ENCODE data around the gene SHB. TPM values are rescaled to one million over a fixed set of nuclear protein-coding genes. Genes with fewer than 3 reads are reported as not detected.

The SHB gene
- total and polyA plus RNA-seq, 2 donors, result 10.4 to 17.1 TPM

GRCh38 chr9:37954581-37954981 lies 114.4 kb downstream of the SHB start:
- Histone ChIP-seq H3K4me3 (ENCODE audit: low read depth, low read length) (no peak overlapping the region), H3K36me3 (ENCODE audit: insufficient read depth) (no peaks in the 10 kb centered on the region), H3K27ac (ENCODE audit: low read depth) (no peak overlapping the region), H3K4me1 (ENCODE audit: insufficient read depth) (no peaks in the 10 kb centered on the region)
- no peak for DNase-seq (ENCODE audit: extremely low spot score)
- 68% methylated on average over 3 of the region's 3 CpGs for WGBS

GRCh38 chr9:37953775-37954437 lies 115.1 kb downstream of the SHB start:
- WGBS, result 37% methylated on average over 14 of the region's 14 CpGs
- no peak overlapping the region for H3K4me3 ChIP-seq (ENCODE audit: low read depth, low read length)
- H3K4me1 ChIP-seq (ENCODE audit: insufficient read depth), result no peaks in the 10 kb centered on the region
- peak overlapping the region; percentile 30 for H3K27ac ChIP-seq (ENCODE audit: low read depth)
- no peak for DNase-seq (ENCODE audit: extremely low spot score)
- H3K36me3 ChIP-seq (ENCODE audit: insufficient read depth), result no peaks in the 10 kb centered on the region

- Histone ChIP-seq H3K4me3 (ENCODE audit: low read depth, low read length) (no peak overlapping the region), H3K27ac (ENCODE audit: low read depth) (no peak overlapping the region), H3K4me1 (ENCODE audit: insufficient read depth) (no peaks in the 10 kb centered on the region), H3K36me3 (ENCODE audit: insufficient read depth) (no peaks in the 10 kb centered on the region)
- WGBS, result 92% methylated on average over 5 of the region's 5 CpGs
- DNase-seq (ENCODE audit: extremely low spot score), result no peak
Measured at GRCh38 chr9:37953206-37953774, 115.7 kb downstream of the SHB start.

GRCh38 chr9:37952731-37953130 lies 116.3 kb downstream of the SHB start:
- H3K36me3 ChIP-seq (ENCODE audit: insufficient read depth), result no peaks in the 10 kb centered on the region
- H3K27ac ChIP-seq (ENCODE audit: low read depth), result no peak overlapping the region
- WGBS, result 81% methylated on average over 6 of the region's 6 CpGs
- DNase-seq (ENCODE audit: extremely low spot score), result no peak
- no peak overlapping the region for H3K4me3 ChIP-seq (ENCODE audit: low read depth, low read length)
- H3K4me1 ChIP-seq (ENCODE audit: insufficient read depth), result no peaks in the 10 kb centered on the region

GRCh38 chr9:37951671-37952449 lies 117.2 kb downstream of the SHB start:
- WGBS, result 86% methylated on average over 12 of the region's 12 CpGs
- H3K27ac ChIP-seq (ENCODE audit: low read depth), result no peak overlapping the region
- no peaks in the 10 kb centered on the region for H3K36me3 ChIP-seq (ENCODE audit: insufficient read depth)
- H3K4me3 ChIP-seq (ENCODE audit: low read depth, low read length), result no peak overlapping the region
- no peak for DNase-seq (ENCODE audit: extremely low spot score)
- H3K4me1 ChIP-seq (ENCODE audit: insufficient read depth), result no peaks in the 10 kb centered on the region

- Histone ChIP-seq H3K27ac (ENCODE audit: low read depth) (no peak overlapping the region), H3K36me3 (ENCODE audit: insufficient read depth) (no peaks in the 10 kb centered on the region), H3K4me3 (ENCODE audit: low read depth, low read length) (no peak overlapping the region), H3K4me1 (ENCODE audit: insufficient read depth) (no peaks in the 10 kb centered on the region)
- no peak for DNase-seq (ENCODE audit: extremely low spot score)
- WGBS, result 97% methylated on average over 12 of the region's 12 CpGs
Measured at GRCh38 chr9:37950561-37950960, 118.5 kb downstream of the SHB start.

- no peaks in the 10 kb centered on the region for H3K4me1 ChIP-seq (ENCODE audit: insufficient read depth)
- no peak overlapping the region for H3K27ac ChIP-seq (ENCODE audit: low read depth)
- DNase-seq (ENCODE audit: extremely low spot score), result no peak
- no peak overlapping the region for H3K4me3 ChIP-seq (ENCODE audit: low read depth, low read length)
- no peaks in the 10 kb centered on the region for H3K36me3 ChIP-seq (ENCODE audit: insufficient read depth)
- 79% methylated on average over 8 of the region's 8 CpGs for WGBS
Measured at GRCh38 chr9:37949576-37949975, 119.5 kb downstream of the SHB start.

- 84% methylated on average over 20 of the region's 20 CpGs for WGBS
- Histone ChIP-seq H3K4me1 (ENCODE audit: insufficient read depth) (peaks cover under 1% of the 10 kb centered on the region), H3K36me3 (ENCODE audit: insufficient read depth) (no peaks in the 10 kb centered on the region)
Measured at GRCh38 chr9:37948417-37948980, 120.5 kb downstream of the SHB start.

GRCh38 chr9:37947977-37948376 lies 121.0 kb downstream of the SHB start:
- no peak overlapping the region for H3K27ac ChIP-seq (ENCODE audit: low read depth)
- no peaks in the 10 kb centered on the region for H3K36me3 ChIP-seq (ENCODE audit: insufficient read depth)
- no peak overlapping the region for H3K4me3 ChIP-seq (ENCODE audit: low read depth, low read length)
- no peak for DNase-seq (ENCODE audit: extremely low spot score)
- 84% methylated on average over 9 of the region's 9 CpGs for WGBS
- H3K4me1 ChIP-seq (ENCODE audit: insufficient read depth), result peaks cover 3% of the 10 kb centered on the region

More at GRCh38 chr9:37948417-37948980, 120.5 kb downstream of the SHB start:
- DNase-seq (ENCODE audit: extremely low spot score), result no peak
- no peak overlapping the region for H3K4me3 ChIP-seq (ENCODE audit: low read depth, low read length)
- no peak overlapping the region for H3K27ac ChIP-seq (ENCODE audit: low read depth)

GRCh38 chr9:37947471-37947870 lies 121.6 kb downstream of the SHB start:
- 78% methylated on average over 7 of the region's 7 CpGs for WGBS
- no peak overlapping the region for H3K4me3 ChIP-seq (ENCODE audit: low read depth, low read length)
- no peak for DNase-seq (ENCODE audit: extremely low spot score)
- no peak overlapping the region for H3K27ac ChIP-seq (ENCODE audit: low read depth)
- no peaks in the 10 kb centered on the region for H3K36me3 ChIP-seq (ENCODE audit: insufficient read depth)
- peaks cover 3% of the 10 kb centered on the region for H3K4me1 ChIP-seq (ENCODE audit: insufficient read depth)

GRCh38 chr9:37946971-37947370 lies 122.1 kb downstream of the SHB start:
- H3K4me3 ChIP-seq (ENCODE audit: low read depth, low read length), result no peak overlapping the region
- H3K4me1 ChIP-seq (ENCODE audit: insufficient read depth), result peaks cover 3% of the 10 kb centered on the region
- no peak overlapping the region for H3K27ac ChIP-seq (ENCODE audit: low read depth)
- no peaks in the 10 kb centered on the region for H3K36me3 ChIP-seq (ENCODE audit: insufficient read depth)
- DNase-seq (ENCODE audit: extremely low spot score), result no peak
- 94% methylated on average over 7 of the region's 7 CpGs for WGBS

- Histone ChIP-seq H3K4me3 (ENCODE audit: low read depth, low read length) (no peak overlapping the region), H3K36me3 (ENCODE audit: insufficient read depth) (no peaks in the 10 kb centered on the region), H3K27ac (ENCODE audit: low read depth) (no peak overlapping the region), H3K4me1 (ENCODE audit: insufficient read depth) (peaks cover 3% of the 10 kb centered on the region)
- DNase-seq (ENCODE audit: extremely low spot score), result no peak
- WGBS, result 93% methylated on average over 8 of the region's 8 CpGs
Measured at GRCh38 chr9:37946041-37946440, 123.0 kb downstream of the SHB start.

- Histone ChIP-seq H3K36me3 (ENCODE audit: insufficient read depth) (no peaks in the 10 kb centered on the region), H3K27ac (ENCODE audit: low read depth) (no peak overlapping the region), H3K4me1 (ENCODE audit: insufficient read depth) (peaks cover 3% of the 10 kb centered on the region), H3K4me3 (ENCODE audit: low read depth, low read length) (no peak overlapping the region)
- DNase-seq (ENCODE audit: extremely low spot score), result no peak
- 82% methylated on average over 9 of the region's 9 CpGs for WGBS
Measured at GRCh38 chr9:37944671-37945481, 124.2 kb downstream of the SHB start.

Measured in urinary bladder (tissue), 4 donors.